ENCODE data around the gene RNF212B. TPM values are rescaled to one million over a fixed set of nuclear protein-coding genes. Genes with fewer than 3 reads are reported as not detected.

Gene RNF212B
- total and polyA plus RNA-seq, 10 of the 15 experiments (the other 5 are each of a cell fraction or from before 2014, with no cell fraction given): not detected

DNA sequence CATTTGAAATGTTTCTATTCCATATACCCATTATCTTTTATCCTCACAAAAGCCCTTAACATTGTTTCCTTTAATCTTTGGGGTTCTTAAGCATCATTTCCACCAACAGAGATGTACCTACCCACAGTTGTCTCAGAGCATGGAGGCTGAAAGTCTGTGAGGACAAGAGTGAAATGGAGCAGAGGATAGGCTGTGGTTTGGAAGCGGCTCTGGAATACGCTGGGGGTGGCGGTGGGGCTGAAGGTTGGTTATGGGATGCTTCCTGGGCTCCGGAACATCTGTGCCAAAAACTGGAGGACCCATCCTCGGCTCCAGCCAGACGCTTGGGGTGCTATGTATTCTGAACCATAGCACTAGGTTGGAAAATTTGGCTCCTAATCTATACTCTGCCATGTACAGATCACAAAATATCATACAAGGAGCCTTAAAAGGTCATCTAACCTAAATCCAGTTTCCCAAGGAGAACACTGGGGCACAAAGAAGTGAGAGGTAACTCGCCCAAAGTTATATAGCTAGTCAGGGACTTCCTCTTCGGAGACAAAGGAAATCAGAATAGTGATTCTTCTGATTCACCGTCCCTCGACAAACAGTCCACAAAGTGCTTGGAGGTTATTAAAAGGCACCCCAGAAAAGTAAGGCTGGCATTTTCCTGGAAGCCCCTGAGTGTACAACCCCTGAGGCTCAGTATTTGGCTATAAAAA is 62.4 kb downstream of the RNF212B start:
- ChIA-PET RAD21 (ENCODE audit: unreplicated experiment) (interaction anchor here (0.7 to 8.7 kb wide), 9 partner anchors 14 to 255 kb away, joined by 3 to 103 read pairs (median 4); partner anchors contain the start of genes HOMEZ and PABPN1), SMC1A (ENCODE audit: uncharacterized antibody, unreplicated experiment) (interaction anchor here (0.7 to 7.1 kb wide), 10 partner anchors 11 to 268 kb away, joined by 3 to 48 read pairs (median 3); partner anchors contain the start of genes AP1G2, HOMEZ and PABPN1), CTCF (interaction anchor here (0.6 to 5.8 kb wide), 23 partner anchors 8 to 294 kb away, joined by 3 to 77 read pairs (median 4); partner anchors contain the start of genes CDH24, HOMEZ, JPH4 and PABPN1), POLR2A (interaction anchor here (0.5 to 5.7 kb wide), 5 partner anchors 9 to 30 kb away, joined by 3 to 98 read pairs (median 6); partner anchors contain the start of genes HOMEZ and PABPN1)
- peaks cover 8% of the 10 kb centered on the region for H3K4me1 ChIP-seq (ENCODE audit: control insufficient read depth, insufficient read depth, low read length)
- peak overlapping the region; percentile 83 for H3K4me2 ChIP-seq (ENCODE audit: control insufficient read depth, insufficient read depth)
- DNase-seq (ENCODE audit: low read depth, low spot score): no peak
- peak overlapping the region; percentile 75 for H3K9ac ChIP-seq (ENCODE audit: control insufficient read depth, insufficient read depth, low read length)
- FAIRE-seq: peak; percentile 18
- peaks cover 7% of the 10 kb centered on the region for H3K79me2 ChIP-seq (ENCODE audit: control insufficient read depth, insufficient read depth, low read length)
- H2AFZ ChIP-seq (ENCODE audit: control insufficient read depth, low read depth, low read length): no peak overlapping the region; the same call in 1 of the 2 replicates
- no TSS peak for BruUV-seq (replicated peaks)
- TF ChIP-seq SPI1 (IDR thresholded peaks at IDR 0.05; ENCODE audit: borderline replicate concordance, insufficient read depth, low read depth, low read length) (peak; percentile 40; the same call in 1 of the 2 replicates), POLR2A (IDR thresholded peaks at IDR 0.05; ENCODE audit: low read depth, low read length) (no peak)
- H3K9me3 ChIP-seq (replicated peaks; ENCODE audit: control insufficient read depth, insufficient read depth, low read length): no peaks in the 10 kb centered on the region
- H3K4me3 ChIP-seq: peak overlapping the region; percentile 86
- peak overlapping the region; percentile 85 for H3K27ac ChIP-seq (ENCODE audit: control insufficient read depth, insufficient read depth)
- no peak for ATAC-seq
- in situ Hi-C loops (cut with MboI) (loop anchor here (10.0 to 25.0 kb wide), 2 partner anchors 812 to 1135 kb away; partner anchors contain the start of genes DCAF11 and NRL), intact Hi-C loops (cut with micrococcal nuclease; ENCODE audit: unreplicated experiment) (loop anchor here (2.0 kb wide), 1 partner anchor 179 kb away; no protein-coding TSS in a partner anchor)
- 62% methylated on average over 10 of the region's 10 CpGs for WGBS (ENCODE audit: insufficient coverage, insufficient replicate concordance, low lambda C conversion rate, missing lambda C conversion rate)
- H3K27me3 ChIP-seq (replicated peaks in 1 of 2; ENCODE audit: control insufficient read depth in 2 of 2, insufficient read depth in 2 of 2, low read length in 1 of 2): no peaks in the 10 kb centered on the region
- H4K20me1 ChIP-seq (ENCODE audit: control insufficient read depth, insufficient read depth): no peaks in the 10 kb centered on the region
- no peaks in the 10 kb centered on the region for H3K36me3 ChIP-seq (ENCODE audit: control insufficient read depth in 2 of 2, insufficient read depth in 2 of 2, low read length in 1 of 2)

DNA sequence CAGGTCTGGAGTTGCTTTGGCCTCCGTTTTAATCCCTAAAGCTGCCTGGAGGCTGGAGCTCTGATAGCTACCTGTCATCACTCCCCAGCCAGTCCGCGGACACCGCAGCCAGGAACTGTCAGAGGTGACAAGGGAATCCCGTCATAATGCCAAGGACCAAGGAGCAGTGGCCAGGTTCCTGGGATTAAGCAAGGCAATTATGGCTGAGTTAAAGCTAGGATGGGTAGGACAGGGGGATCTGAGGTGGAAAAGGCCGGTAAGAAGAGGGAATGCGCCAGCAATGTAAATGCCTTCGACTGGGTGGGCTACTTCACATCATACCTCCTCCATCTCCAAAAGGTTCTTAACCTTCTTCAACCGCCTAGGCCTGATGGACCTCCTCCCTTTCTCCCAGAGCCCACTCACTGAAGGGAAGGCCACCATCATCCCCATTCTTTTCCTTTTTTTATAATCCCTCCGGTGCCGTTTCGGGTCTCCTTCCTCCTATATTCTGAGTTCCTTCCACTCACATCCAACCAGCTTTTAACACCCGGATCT is 63.0 kb downstream of the RNF212B start:
- Histone ChIP-seq H3K9ac (ENCODE audit: control insufficient read depth, insufficient read depth, low read length) (peak overlapping the region; percentile 75), H3K4me1 (ENCODE audit: control insufficient read depth, insufficient read depth, low read length) (peaks cover 10% of the 10 kb centered on the region), H3K4me2 (ENCODE audit: control insufficient read depth, insufficient read depth) (peak overlapping the region; percentile 83), H2AFZ (ENCODE audit: control insufficient read depth, low read depth, low read length) (peak overlapping the region; percentile 57), H3K27ac (ENCODE audit: control insufficient read depth, insufficient read depth) (peak overlapping the region; percentile 85), H3K36me3 (ENCODE audit: control insufficient read depth in 2 of 2, insufficient read depth in 2 of 2, low read length in 1 of 2) (no peaks in the 10 kb centered on the region), H3K79me2 (ENCODE audit: control insufficient read depth, insufficient read depth, low read length) (peaks cover 7% of the 10 kb centered on the region), H3K4me3 (peak overlapping the region; percentile 86), H3K27me3 (replicated peaks in 1 of 2; ENCODE audit: control insufficient read depth in 2 of 2, insufficient read depth in 2 of 2, low read length in 1 of 2) (no peaks in the 10 kb centered on the region), H3K9me3 (replicated peaks; ENCODE audit: control insufficient read depth, insufficient read depth, low read length) (no peaks in the 10 kb centered on the region), H4K20me1 (ENCODE audit: control insufficient read depth, insufficient read depth) (no peaks in the 10 kb centered on the region)
- in situ Hi-C loops (cut with MboI) (loop anchor here (10.0 to 25.0 kb wide), 2 partner anchors 812 to 1134 kb away; partner anchors contain the start of genes DCAF11 and NRL), intact Hi-C loops (cut with micrococcal nuclease; ENCODE audit: unreplicated experiment) (loop anchor here (1.0 to 2.0 kb wide), 2 partner anchors 21 to 180 kb away; partner anchors contain the start of gene PABPN1)
- CTCF ChIA-PET: interaction anchor here (0.6 to 5.8 kb wide), 19 partner anchors 9 to 295 kb away, joined by 3 to 77 read pairs (median 5); partner anchors contain the start of genes CDH24, HOMEZ, JPH4 and PABPN1
- under 1% methylated on average over 13 of the region's 13 CpGs for WGBS (ENCODE audit: insufficient coverage, insufficient replicate concordance, low lambda C conversion rate, missing lambda C conversion rate)
- POLR2A ChIA-PET: interaction anchor here (0.5 to 5.7 kb wide), 5 partner anchors 8 to 21 kb away, joined by 3 to 98 read pairs (median 6); partner anchors contain the start of genes HOMEZ and PABPN1
- SMC1A ChIA-PET (ENCODE audit: uncharacterized antibody, unreplicated experiment): interaction anchor here (0.8 to 7.1 kb wide), 10 partner anchors 8 to 229 kb away, joined by 3 to 48 read pairs (median 3); partner anchors contain the start of genes HOMEZ and PABPN1
- BruUV-seq (replicated peaks): TSS peak; percentile 83
- no peak for DNase-seq (ENCODE audit: low read depth, low spot score)
- FAIRE-seq: peak; percentile 18
- RAD21 ChIA-PET (ENCODE audit: unreplicated experiment): interaction anchor here (0.9 to 8.7 kb wide), 7 partner anchors 15 to 232 kb away, joined by 3 to 103 read pairs (median 4); partner anchors contain the start of genes HOMEZ and PABPN1
- no peak for ATAC-seq
- TF ChIP-seq HDGF (IDR thresholded peaks at IDR 0.05): no peak
- no peak for TF ChIP-seq BACH1 (IDR thresholded peaks at IDR 0.05; ENCODE audit: borderline replicate concordance)
- 0 out of 2 replicates have a peak, but pooled peaks have one; percentile 16 for TF ChIP-seq NBN (IDR thresholded peaks at IDR 0.05)
- peak; percentile 24; the same call in 1 of the 2 replicates for TF ChIP-seq POLR2AphosphoS2 (IDR thresholded peaks at IDR 0.05; ENCODE audit: low read depth, low read length)
- TF ChIP-seq, protein P1, sequence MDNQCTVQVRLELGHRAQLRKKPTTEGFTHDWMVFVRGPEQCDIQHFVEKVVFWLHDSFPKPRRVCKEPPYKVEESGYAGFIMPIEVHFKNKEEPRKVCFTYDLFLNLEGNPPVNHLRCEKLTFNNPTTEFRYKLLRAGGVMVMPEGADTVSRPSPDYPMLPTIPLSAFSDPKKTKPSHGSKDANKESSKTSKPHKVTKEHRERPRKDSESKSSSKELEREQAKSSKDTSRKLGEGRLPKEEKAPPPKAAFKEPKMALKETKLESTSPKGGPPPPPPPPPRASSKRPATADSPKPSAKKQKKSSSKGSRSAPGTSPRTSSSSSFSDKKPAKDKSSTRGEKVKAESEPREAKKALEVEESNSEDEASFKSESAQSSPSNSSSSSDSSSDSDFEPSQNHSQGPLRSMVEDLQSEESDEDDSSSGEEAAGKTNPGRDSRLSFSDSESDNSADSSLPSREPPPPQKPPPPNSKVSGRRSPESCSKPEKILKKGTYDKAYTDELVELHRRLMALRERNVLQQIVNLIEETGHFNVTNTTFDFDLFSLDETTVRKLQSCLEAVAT (IDR thresholded peaks at IDR 0.05): peak; percentile 73
- TF ChIP-seq BRCA1 (IDR thresholded peaks at IDR 0.05; ENCODE audit: low read depth, low read length): no peak
- TF ChIP-seq BMI1 (IDR thresholded peaks at IDR 0.05; ENCODE audit: borderline replicate concordance): 0 out of 2 replicates have a peak, but pooled peaks have one; percentile 15

Measured in GM12878 (cell line).